ENCODE measurements around the gene ZFAND3.

DNA sequence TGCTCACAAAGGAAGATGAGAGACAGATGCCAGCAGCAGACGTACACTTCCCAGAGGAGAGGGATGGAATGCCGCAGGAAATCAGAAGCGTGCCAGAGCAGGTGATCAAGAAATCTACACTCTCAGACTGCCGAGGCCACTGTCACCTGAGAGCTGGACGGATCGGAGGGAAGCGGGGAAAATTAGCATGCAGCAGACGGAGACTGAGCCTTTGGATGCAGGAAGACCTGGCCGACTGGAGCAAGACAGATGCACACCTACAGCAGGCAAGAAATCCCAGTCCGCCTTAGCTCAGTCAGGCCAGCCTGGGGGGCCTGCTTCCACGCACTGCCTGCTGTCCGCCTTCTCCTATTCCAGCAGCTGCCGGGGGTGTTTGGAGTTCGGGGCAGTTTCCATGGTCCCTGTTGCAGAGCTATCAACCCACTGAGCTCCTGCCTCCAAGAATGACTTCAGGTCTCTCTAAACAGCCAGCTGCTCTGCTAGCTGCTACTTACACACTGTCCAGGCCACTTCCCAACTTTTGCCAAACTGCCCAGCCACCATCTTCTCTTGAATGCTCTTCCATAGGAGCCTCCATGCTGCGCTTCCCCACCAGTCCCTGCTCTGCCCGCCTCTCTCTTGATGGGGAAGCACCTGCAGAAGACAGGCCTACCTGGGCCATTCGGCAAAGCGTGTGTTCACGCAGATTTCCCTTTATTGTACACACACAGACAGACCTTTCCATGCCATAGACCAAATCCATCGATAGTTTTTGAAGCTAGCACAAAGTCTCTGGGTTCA, 368.5 kb downstream of the ZFAND3 start:
- TF ChIP-seq L3MBTL2 (conservative IDR thresholded peaks at IDR 0.05) (no peak), FOXK2 (IDR thresholded peaks at IDR 0.05) (no peak)
